CD4-positive, alpha-beta T cell treated with Interferon alpha-2 for 1 hour (primary cell): Measurements from ENCODE around the gene GATA6.
"Not testable (repeated sequence)": the region's sequence is repeated elsewhere in the genome, so short reads cannot be mapped to it uniquely, and the experiment has no call there.

Experiments
- DNase-seq, 2 donors: peaks; one replicate each; pipeline ENCODE4 v3.0.0-alpha.2; 2020 to 2022

GATA6 gene

DNA sequence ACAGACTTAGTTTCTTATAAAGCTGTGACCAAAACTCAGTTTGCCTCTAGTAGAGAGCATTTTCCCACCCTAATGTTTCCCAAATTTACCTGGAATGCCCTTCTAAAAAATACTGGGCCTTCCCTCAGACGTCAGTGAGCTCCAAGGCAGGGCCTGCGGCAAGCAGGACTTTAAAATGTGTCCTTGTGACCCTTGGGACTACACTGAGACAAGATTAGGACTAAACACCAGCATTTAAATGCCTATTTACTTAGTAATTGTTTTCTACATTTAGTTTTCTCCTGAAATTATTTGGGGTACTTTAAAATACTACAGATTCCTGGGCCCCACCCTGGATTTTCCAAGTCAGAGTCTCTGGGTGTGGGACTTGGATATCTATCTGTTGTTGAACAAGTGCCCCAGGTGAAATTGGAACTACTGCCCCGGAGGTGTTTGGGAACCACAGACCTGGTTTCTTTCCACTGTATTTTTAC, 14.3 kb downstream of the GATA6 start:
- no peak for DNase-seq

DNA sequence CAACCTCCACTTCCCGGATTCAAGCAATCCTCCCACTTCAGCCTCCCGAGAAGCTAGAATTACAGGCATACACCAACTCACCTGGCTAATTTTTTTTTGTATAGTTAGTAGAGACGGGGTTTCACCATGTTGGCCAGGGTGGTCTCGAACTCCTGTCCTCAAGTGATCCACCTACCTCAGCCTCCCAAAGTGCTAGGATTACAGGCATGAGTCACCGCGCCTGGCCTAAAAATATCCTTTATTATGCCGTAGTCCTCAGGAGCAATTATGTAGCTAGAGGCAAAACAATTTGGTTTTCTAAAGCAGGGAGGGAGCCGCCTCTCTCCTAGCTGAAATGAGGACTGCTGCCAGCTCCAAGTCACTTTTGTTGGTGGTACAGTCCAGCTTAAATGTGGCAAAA, 15.2 kb downstream of the GATA6 start:
- not testable (repeated sequence) for DNase-seq

DNA sequence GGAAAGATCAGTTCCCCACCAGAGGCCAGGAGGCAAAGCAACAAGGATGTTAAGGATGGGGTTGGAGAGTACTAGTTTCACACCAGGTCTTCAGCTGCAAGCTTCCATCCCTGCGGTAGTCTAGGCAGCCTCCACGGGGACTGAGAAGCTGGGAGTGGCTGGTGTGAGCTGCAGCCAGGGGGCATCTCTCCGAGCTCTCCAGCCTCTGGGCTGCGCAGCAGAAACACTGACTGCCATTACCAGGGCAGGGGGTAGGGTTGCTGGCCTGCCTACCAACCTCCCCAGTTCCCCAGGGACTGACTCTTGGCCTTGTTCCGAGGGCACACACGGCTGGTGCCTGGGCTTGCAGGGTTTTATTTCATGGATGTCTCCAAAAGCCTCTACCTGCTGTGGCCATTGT, 15.9 kb downstream of the GATA6 start:
- DNase-seq, result no peak

DNA sequence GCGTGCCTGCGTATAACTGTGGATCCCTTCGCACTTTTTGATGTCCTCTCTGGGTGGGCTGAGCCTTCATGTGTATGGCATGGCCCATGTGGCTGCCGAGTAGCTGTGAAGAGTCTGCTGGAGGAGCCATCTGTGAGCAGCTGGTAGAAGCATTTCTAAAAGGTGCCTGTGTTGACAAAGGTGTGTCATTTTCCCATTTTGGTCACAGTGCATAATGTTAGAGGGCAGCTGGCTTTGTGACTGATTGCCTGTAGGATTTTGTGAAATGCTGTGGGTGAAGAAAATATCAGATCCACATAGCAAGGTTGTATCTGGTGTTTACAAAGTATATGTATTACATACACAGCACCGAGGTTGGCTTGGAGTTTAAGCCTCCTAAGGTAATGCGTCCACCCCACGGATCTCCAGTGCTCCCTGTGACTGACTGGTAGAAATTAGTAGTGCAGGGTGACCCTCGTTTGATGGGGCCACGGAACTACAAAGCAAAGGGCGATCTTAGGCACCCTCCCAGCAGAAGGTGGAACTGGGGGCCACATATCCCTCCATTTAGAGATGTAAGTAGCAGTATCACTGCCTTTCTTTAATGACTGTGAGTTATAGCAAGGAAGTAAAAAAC, 16.5 kb downstream of the GATA6 start:
- no peak for DNase-seq

DNA sequence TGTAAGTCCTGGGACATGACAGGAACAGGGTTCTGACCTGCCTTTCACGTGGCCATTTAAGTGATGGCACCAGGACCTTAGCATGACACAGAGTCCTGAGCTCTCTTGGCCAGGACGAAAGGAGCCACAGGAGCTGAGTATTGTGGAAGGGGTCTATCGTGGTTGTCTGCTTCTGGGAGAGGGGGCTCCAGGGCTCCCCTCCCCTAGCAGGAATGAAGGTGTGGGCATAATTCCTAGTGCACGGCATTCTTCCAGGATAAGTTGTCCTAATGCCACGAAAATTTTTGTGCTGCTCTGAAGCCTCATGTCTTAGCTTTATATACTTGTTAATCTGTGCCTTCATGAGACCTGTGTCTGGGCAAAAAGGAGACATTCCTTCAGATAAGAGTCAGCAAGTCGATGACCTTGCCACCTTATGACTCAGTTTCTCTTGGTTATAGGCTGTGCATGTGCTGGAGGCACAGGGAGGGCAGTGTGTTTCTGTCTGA, 17.1 kb downstream of the GATA6 start:
- DNase-seq, result no peak

DNA sequence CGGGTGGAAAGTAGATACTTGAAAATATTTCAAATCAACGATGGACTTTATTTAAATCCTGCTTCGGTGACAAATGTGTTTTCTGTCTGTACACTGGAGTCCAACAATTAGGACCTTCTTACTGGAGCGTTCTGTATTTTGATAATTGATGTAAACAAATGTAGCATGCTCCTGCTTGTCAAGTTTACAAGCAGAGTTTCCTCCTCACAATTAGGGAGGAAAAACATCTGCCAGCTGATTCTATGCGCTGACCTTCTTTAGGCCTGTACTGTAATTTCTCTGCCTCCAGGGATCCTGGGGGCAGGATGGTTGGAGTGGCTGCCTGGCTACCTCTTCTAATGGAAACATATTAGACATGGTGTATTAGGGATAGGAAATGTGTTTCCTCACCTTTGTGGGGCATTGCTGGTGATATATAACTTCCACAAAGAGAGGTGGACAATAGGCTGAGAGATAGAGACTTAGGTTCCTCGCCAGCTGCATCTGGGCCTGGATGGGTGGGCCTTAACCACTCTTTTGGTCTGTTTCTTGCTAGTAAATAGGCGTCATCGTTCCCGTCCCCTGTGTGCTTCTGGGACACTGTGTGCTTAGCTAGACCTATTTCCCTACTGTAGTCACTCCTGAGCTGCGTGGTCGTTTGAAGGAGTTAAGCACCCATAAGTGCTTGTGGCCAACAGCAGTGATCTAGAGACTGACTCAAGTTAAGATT, 19.3 kb downstream of the GATA6 start:
- no peak for DNase-seq

DNA sequence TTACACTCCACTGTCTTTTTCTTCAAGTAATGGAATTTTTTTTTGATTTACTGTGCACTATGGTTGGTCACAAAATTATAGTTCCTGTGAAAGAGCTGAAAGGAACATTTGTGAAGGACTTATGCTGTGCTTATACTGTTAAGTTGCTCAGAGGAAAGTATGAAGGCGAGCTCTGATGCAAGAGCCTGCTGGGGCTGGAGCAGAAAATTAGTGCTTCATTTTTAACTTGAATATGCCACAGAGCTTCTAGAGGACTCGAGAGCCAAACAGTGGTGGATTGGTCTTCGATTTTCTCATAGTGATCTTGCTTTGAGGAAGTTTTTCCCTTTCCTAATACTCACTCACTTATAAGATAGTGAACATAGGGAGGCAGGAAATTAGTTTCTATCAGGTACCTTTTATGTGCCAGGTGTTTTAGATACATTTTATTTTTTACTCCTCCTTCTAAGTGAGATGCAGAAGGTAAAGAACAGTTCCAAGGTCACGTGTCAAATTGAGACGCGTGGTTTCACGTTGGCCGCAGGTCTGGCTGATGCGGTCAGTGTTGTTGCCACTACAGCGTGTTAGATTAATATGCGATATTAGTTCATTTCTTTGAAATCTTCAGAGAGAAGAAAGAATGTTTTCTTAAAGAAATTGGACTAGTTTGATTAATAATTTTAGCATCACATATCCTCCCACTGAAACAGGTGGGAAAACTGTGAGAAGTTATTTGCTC, 20.2 kb downstream of the GATA6 start:
- DNase-seq, result no peak

DNA sequence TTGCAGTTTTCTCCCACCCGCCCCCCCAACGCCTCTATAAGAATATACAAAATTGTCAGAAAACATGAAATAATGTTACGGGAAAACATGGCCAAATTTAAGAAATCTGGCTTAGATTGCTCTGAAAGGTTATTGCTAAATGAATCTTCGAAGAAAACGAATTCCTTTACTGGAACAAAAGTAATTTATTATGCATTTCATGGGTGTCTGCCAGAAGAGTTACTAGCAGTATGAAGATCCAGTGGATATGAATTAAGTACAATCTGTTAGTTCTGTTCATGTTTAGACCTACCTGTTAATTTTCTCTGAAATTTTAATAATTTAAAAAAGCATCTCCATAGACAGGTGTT, 21.9 kb downstream of the GATA6 start:
- no peak for DNase-seq

DNA sequence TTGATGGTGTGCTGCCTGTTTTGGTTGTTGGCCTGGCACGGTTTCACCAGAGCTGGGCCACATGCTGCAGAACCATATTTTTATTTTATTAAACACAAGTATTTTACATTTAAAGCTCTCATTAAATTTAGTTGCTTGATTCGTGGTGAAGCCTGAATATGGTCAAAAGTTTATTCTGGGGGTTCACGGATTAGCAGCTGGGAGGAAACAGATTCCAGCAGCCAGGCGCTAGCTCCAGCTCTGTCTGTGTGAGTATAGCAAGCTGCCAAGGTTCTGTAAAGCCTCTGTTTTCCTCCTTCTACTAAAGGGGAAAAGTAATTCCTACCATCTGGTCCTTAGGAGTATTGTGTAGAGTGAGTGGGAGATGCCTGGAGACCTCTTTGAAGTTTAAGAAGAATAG, 22.5 kb downstream of the GATA6 start:
- no peak for DNase-seq

DNA sequence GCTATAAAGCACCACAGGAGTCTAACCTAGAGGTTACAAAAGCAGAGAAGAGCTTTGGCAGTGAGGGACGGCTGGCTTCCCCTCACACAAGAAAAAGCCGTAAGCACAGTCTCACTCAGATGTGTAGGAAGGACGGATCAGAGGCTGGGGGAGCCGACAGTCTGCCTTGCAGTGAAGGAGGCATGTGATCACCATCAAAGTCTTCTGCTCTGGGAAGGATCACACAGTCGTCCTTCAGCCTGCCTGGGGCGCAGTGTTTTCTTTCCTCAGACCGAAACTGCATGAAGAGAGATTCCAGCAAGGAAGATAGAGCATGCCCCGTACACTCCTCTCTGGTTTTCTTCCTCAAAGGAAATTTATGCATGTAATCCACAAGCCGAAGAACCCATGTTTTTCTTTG, 24.1 kb downstream of the GATA6 start:
- DNase-seq, result no peak

DNA sequence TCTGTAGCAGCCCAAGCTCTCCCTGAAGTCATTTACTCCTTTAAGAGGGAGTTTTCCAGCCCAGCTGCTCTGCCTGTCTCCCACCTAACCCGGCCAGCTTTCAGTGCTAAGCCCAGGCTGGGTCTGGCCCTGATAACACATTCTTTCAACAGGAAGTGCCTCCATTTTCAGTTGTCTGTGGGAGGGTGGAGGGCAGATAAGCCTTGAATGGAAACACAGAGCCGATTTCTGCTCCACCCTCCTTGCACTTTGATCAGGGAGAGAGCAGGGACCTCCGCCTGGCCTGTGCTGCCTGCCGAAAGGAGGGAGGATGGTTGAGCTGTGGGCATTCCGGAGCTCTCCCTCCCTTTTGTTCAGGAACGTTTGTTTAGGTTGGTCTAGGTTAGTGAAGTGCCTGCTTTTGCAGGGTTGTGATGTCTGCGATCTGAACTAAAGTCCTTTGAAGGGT, 24.8 kb downstream of the GATA6 start:
- no peak for DNase-seq

DNA sequence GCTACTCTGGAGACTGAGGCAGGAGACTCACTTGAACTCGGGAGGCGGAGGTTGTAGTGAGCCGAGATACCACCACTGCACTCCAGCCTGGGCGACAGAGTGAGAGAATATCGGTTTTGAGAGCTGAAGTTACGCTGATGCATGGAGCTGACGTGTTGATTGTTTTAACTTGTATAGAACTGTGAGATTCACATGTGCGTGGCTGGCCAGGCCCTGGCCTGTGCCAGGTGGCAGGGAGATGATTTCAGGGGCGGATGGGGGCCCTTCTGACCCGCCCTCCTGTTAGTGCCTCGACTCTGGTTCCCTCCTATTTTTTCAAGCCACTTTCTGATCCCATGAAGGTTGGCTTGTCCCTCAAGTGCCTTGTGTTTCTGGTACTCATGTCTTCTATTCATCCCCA, 25.7 kb downstream of the GATA6 start:
- no peak for DNase-seq

DNA sequence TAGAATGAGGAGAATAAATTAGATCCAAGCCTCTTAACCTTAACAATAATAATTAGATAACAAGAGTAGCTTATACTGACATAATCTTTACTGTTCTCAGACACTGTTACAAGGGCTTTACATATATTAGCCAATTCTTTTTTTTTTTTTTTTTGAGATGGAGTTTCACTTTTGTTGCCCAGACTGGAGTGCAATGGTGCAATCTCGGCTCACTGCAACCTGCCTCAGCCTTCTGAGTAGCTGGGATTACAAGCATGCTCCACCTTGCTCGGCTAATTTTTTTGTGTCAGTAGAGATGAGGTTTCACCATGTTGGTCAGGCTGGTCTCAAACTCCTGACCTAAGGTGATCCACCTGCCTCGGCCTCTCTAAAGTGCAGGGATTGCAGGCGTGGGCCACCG, 27.6 kb downstream of the GATA6 start:
- DNase-seq, result not testable (repeated sequence)

DNA sequence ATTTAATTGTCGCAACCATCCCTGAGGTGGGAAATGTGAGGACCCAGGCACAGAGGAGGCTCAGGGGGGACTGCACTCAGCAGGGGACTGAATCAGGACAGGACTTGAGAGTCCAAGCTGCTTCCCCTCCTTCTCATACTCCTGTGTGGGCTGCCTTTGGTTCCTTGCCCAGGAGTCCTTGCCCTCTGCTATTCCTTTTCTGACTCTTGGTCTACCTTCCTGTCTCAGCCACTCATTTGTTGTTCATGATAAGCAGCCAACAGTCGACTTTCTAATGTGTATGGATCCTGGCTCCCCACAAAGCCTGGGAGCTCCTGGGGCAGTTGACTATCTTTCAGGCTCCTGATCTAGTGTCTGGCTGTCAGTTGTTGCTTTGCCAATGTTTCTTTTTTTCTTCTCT, 28.3 kb downstream of the GATA6 start:
- no peak for DNase-seq

DNA sequence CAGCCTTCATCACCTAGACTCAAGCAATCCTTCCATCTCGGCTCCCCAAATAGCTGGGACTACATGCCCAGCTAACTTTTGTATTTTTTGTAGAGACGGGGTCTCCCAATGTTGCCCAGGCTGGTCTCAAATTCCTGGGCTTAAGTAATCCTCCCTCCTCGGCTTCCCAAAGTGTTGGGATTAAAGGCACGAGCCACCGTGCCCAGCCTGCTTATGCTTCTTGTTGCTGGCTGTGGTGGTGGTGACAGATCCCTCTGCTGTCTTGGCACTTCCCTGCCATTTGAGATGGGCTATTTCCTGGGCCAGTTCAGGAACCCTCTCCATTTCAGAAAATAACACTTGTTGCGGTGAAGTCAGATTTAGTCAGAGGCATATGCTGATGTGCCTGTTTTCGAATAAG, 28.8 kb downstream of the GATA6 start:
- no peak for DNase-seq

DNA sequence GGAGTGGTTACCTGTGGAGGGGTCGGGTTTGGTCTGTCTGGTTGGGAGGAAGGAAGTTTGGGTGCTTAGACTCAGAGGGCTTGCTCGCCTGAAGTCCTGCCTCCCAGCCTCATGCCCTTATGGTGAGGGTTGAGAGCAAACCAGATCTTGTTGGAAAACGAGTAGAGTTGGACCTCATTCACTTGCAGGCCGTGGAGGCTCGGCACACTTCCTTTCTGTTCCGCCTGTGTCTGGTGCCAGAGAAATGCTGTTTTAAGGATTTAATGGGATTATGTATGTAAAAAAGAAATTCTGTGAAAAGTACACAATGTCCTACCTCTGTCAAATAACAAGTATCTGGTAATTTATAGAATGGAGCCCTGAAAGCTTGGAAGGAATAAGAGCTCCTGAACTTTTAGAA, 29.6 kb downstream of the GATA6 start:
- DNase-seq, result no peak

DNA sequence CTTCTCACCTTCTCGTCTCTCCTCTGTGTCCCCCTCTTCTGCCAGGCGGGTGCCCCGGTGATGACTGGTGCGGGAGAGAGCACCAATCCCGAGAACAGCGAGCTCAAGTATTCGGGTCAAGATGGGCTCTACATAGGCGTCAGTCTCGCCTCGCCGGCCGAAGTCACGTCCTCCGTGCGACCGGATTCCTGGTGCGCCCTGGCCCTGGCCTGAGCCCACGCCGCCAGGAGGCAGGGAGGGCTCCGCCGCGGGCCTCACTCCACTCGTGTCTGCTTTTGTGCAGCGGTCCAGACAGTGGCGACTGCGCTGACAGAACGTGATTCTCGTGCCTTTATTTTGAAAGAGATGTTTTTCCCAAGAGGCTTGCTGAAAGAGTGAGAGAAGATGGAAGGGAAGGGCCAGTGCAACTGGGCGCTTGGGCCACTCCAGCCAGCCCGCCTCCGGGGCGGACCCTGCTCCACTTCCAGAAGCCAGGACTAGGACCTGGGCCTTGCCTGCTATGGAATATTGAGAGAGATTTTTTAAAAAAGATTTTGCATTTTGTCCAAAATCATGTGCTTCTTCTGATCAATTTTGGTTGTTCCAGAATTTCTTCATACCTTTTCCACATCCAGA, 31.3 kb downstream of the GATA6 start:
- no peak for DNase-seq

DNA sequence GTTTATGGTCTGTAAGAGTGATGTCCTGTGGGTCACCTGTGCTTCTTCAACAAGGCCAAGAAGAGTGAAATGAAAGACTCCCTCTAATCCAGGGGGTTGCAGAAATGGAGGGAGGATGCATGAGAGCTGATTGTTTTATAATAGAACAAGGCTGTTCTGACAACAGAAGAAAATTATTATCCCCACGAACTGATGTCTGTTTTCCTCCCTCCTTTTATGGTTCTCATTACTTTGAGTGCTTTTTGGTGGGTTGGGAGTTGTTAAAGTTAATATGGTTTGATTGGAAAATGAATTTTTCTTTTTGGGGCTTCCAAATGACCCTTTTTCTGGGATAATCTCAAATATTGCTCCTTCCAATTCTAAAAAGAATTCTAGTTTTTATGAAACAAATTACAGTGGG, 33.6 kb downstream of the GATA6 start:
- DNase-seq, result no peak

DNA sequence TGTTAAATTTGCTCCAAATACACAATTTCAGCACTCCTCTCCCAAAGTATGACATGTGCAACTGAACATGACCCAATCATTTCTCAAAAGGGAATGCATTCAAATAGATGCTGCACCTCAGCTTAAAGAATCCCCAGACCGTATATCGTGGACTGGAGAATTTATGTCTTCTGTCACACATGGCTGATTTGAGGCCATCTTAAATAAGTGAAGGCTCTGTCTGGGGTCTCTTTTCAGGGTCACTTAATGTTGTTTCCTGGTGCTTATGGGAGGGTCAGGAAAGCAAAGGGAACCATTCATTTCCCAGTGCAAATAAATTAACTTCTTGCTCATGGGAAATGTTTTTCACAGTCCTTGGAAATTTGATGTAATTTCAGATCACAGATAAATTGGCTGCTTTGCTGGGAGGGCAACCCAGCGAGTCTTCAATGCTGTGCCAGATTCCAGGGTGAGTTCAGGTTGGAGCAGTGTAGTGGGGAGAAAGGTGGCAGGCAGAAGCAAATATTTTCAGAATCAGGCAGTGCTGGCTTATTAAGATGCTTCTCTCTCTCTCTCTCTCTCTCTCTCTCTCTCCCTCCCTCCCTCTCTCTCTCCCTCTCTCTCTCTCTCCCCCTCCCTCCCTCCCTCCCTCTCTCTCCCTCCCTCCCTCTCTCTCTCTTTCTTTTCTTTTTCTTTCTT, 34.3 kb downstream of the GATA6 start:
- no peak for DNase-seq

DNA sequence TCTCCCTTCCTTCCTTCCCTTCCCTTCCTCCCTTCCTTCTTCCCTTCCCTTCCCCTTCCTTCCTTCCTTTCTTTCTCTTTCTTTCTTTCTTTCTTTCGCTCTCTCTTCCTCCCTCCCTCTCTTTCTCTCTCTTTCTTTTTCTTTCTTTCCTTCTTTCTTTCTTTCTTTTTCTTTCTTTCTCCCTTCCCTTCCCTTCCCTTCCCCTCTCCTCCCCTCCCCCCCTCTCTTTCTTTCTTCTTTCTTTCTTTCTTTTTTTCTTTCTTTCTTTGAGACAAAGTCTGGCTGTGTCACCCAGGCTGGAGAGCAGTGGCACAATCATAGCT, 34.8 kb downstream of the GATA6 start:
- no peak for DNase-seq

DNA sequence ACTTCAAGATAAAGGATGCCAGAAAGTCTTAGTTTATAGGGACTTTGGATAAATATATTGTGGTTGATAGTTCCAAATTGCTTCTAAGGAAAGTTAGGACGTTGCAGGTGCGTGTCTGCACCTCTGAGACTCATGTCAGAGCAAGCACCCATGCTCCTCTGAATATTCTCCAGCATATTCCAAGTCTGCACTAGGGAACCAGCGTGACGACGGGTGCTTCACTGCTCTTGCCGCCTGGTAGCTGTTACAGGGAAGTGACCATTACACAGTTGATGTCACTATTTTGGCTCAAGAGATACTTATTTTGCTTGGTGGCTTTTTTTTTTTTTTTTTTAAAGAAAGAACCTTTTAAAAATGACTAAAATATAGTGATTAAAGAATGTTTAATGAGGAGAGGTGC, 35.6 kb downstream of the GATA6 start:
- DNase-seq, result no peak

DNA sequence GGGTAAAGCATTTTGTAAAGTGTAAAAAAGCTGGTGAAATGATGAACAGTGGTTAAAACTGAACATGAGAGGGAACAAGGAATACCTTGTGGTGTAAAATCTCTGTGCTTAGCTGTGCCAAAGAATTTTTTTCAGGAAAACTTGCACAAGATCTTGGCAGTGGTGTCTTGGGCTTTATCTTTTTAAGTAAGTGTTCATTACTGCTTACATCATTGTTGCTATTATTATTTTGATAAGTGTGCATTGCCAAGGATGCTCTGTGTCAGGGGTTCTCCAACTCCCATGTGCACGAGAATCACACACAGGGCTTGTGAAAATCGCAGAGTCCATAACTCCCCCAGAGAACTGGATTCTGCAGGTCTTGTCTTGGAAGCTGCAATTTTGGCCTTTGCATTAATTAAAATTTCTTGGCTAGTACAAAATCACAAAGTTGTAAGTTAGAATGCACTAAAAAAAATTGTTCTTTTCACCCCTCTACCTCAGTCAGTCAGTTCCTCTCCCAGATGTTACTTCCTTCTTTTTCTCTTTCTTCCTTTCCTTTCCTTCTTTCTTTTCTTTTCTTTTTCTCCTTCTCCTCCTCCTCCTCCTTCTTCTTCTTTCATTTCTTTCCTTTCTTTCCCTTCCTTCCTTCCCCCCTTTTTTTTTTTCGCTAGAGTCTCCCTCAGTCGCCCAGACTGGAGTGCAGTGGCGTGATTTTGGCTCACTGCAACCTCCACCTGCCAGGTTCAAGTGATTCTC, 37.8 kb downstream of the GATA6 start:
- no peak for DNase-seq
